Measurements from ENCODE around the gene LAPTM5.

DNA sequence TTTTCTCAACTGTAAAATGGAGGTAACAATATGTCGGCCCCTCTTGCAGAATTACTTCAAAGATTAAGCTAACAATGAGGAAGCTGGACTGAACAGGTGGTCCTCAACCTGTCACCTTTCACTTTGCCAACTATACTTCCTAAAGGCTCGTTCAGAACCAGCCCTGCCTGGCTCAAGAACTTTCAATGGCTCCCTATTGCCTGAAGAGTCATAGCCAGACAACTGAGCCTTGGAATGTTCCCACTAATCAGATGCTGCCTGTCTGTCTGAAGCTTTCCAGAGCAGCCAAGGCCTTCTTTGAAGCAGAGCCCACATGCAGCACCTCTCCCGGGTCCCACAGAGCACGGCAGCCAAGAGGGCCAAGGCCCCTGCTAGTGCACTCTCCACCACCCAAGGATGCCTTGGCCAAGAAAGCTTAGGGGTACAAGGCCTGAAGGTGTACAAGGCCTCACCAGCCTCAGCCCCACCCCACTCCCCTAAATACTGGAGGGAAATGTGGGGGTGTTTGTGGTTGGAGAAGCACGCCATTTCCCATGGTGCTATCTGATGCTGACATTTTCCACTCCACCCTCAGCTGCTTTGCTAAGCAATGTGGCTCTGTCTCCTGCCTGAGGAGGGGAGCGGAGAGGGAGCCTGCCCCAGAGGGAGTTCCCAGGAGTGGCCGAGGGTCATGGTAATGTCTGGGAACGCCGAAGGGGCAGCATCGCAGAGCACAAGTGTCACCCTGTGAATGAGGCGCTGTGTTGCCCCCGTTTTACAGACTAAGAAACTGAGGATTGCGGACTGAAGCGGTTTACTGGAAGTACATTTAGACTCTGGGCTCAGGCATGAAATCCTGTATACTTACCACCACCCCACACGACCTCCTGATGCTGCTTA, 8.2 kb upstream of the LAPTM5 start:
- TF ChIP-seq, protein P1, sequence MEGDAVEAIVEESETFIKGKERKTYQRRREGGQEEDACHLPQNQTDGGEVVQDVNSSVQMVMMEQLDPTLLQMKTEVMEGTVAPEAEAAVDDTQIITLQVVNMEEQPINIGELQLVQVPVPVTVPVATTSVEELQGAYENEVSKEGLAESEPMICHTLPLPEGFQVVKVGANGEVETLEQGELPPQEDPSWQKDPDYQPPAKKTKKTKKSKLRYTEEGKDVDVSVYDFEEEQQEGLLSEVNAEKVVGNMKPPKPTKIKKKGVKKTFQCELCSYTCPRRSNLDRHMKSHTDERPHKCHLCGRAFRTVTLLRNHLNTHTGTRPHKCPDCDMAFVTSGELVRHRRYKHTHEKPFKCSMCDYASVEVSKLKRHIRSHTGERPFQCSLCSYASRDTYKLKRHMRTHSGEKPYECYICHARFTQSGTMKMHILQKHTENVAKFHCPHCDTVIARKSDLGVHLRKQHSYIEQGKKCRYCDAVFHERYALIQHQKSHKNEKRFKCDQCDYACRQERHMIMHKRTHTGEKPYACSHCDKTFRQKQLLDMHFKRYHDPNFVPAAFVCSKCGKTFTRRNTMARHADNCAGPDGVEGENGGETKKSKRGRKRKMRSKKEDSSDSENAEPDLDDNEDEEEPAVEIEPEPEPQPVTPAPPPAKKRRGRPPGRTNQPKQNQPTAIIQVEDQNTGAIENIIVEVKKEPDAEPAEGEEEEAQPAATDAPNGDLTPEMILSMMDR (conservative IDR thresholded peaks at IDR 0.05 in 1 of 2, IDR thresholded peaks at IDR 0.05 in 1 of 2; ENCODE audit: extremely low read depth in 1 of 2, insufficient read depth in 1 of 2, low read depth in 1 of 2, low read length in 2 of 2), result no peak
- no peak for TF ChIP-seq EZH2 (IDR thresholded peaks at IDR 0.05; ENCODE audit: borderline replicate concordance, low read length)
